ENCODE data around the gene TMEM63A.

TMEM63A gene

GRCh38 chr1:225865514-225865913, 16.7 kb downstream of the TMEM63A start:
- no peaks in the 10 kb centered on the region for H3K79me2 ChIP-seq (ENCODE audit: insufficient read depth, low read length)
- peaks cover 22% of the 10 kb centered on the region; the same call in 1 of the 2 replicates for H3K36me3 ChIP-seq (ENCODE audit: insufficient read depth, low read length)
- H3K9me2 ChIP-seq (ENCODE audit: low read depth, low read length): no peaks in the 10 kb centered on the region
- peaks cover 11% of the 10 kb centered on the region for H3K4me1 ChIP-seq (ENCODE audit: insufficient read depth, low read length, severe bottlenecking)
- no peaks in the 10 kb centered on the region for H3K9me3 ChIP-seq (ENCODE audit: low read length)
- no peak for TF ChIP-seq EZH2 (IDR thresholded peaks at IDR 0.05; ENCODE audit: borderline replicate concordance, low read length)
- TF ChIP-seq, protein P1, sequence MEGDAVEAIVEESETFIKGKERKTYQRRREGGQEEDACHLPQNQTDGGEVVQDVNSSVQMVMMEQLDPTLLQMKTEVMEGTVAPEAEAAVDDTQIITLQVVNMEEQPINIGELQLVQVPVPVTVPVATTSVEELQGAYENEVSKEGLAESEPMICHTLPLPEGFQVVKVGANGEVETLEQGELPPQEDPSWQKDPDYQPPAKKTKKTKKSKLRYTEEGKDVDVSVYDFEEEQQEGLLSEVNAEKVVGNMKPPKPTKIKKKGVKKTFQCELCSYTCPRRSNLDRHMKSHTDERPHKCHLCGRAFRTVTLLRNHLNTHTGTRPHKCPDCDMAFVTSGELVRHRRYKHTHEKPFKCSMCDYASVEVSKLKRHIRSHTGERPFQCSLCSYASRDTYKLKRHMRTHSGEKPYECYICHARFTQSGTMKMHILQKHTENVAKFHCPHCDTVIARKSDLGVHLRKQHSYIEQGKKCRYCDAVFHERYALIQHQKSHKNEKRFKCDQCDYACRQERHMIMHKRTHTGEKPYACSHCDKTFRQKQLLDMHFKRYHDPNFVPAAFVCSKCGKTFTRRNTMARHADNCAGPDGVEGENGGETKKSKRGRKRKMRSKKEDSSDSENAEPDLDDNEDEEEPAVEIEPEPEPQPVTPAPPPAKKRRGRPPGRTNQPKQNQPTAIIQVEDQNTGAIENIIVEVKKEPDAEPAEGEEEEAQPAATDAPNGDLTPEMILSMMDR (IDR thresholded peaks at IDR 0.05; ENCODE audit: low read length): no peak
- H3K27ac ChIP-seq (ENCODE audit: low read depth, low read length, poor library complexity, severe bottlenecking): no peak overlapping the region
- no peak overlapping the region for H3K4me3 ChIP-seq (ENCODE audit: low read depth, low read length, poor library complexity, severe bottlenecking)
- H2AFZ ChIP-seq (ENCODE audit: low read length): no peak overlapping the region
- no peaks in the 10 kb centered on the region for H4K20me1 ChIP-seq (ENCODE audit: insufficient read depth, low read length)
- no peaks in the 10 kb centered on the region for H3K27me3 ChIP-seq (ENCODE audit: insufficient read depth, low read length)
- H3K4me2 ChIP-seq (ENCODE audit: low read length): no peak overlapping the region
- H3K9ac ChIP-seq (ENCODE audit: low read length): no peak overlapping the region
- no peaks in the 10 kb centered on the region for H3F3A ChIP-seq (ENCODE audit: insufficient read depth, low read length)

GRCh38 chr1:225863167-225863566, 19.0 kb downstream of the TMEM63A start:
- H2AFZ ChIP-seq (ENCODE audit: low read length): no peak overlapping the region
- H3K79me2 ChIP-seq (ENCODE audit: insufficient read depth, low read length): no peaks in the 10 kb centered on the region
- no peaks in the 10 kb centered on the region for H4K20me1 ChIP-seq (ENCODE audit: insufficient read depth, low read length)
- peaks cover 21% of the 10 kb centered on the region; the same call in 1 of the 2 replicates for H3K36me3 ChIP-seq (ENCODE audit: insufficient read depth, low read length)
- no peaks in the 10 kb centered on the region for H3F3A ChIP-seq (ENCODE audit: insufficient read depth, low read length)
- H3K4me1 ChIP-seq (ENCODE audit: insufficient read depth, low read length, severe bottlenecking): peaks cover 11% of the 10 kb centered on the region
- TF ChIP-seq, protein P1 (IDR thresholded peaks at IDR 0.05; ENCODE audit: low read length): no peak
- TF ChIP-seq EZH2 (IDR thresholded peaks at IDR 0.05; ENCODE audit: borderline replicate concordance, low read length): no peak
- H3K27me3 ChIP-seq (ENCODE audit: insufficient read depth, low read length): no peaks in the 10 kb centered on the region
- no peak overlapping the region for H3K9ac ChIP-seq (ENCODE audit: low read length)
- H3K9me2 ChIP-seq (ENCODE audit: low read depth, low read length): no peaks in the 10 kb centered on the region
- H3K9me3 ChIP-seq (ENCODE audit: low read length): no peaks in the 10 kb centered on the region
- no peak overlapping the region for H3K27ac ChIP-seq (ENCODE audit: low read depth, low read length, poor library complexity, severe bottlenecking)
- H3K4me2 ChIP-seq (ENCODE audit: low read length): no peak overlapping the region
- H3K4me3 ChIP-seq (ENCODE audit: low read depth, low read length, poor library complexity, severe bottlenecking): no peak overlapping the region

- TF ChIP-seq, protein P1 (IDR thresholded peaks at IDR 0.05; ENCODE audit: low read length): no peak
- no peak for TF ChIP-seq EZH2 (IDR thresholded peaks at IDR 0.05; ENCODE audit: borderline replicate concordance, low read length)
- no peaks in the 10 kb centered on the region for H3K9me3 ChIP-seq (ENCODE audit: low read length)
- peaks cover 15% of the 10 kb centered on the region; the same call in 1 of the 2 replicates for H3K36me3 ChIP-seq (ENCODE audit: insufficient read depth, low read length)
- no peak overlapping the region for H3K4me2 ChIP-seq (ENCODE audit: low read length)
- no peaks in the 10 kb centered on the region for H3K27me3 ChIP-seq (ENCODE audit: insufficient read depth, low read length)
- H3K4me1 ChIP-seq (ENCODE audit: insufficient read depth, low read length, severe bottlenecking): peaks cover 11% of the 10 kb centered on the region
- H3K9me2 ChIP-seq (ENCODE audit: low read depth, low read length): no peaks in the 10 kb centered on the region
- H2AFZ ChIP-seq (ENCODE audit: low read length): no peak overlapping the region
- H4K20me1 ChIP-seq (ENCODE audit: insufficient read depth, low read length): no peaks in the 10 kb centered on the region
- no peak overlapping the region for H3K27ac ChIP-seq (ENCODE audit: low read depth, low read length, poor library complexity, severe bottlenecking)
- no peak overlapping the region for H3K9ac ChIP-seq (ENCODE audit: low read length)
- no peaks in the 10 kb centered on the region for H3F3A ChIP-seq (ENCODE audit: insufficient read depth, low read length)
- no peaks in the 10 kb centered on the region for H3K79me2 ChIP-seq (ENCODE audit: insufficient read depth, low read length)
- H3K4me3 ChIP-seq (ENCODE audit: low read depth, low read length, poor library complexity, severe bottlenecking): no peak overlapping the region
Observed at GRCh38 chr1:225862581-225862950, 19.6 kb downstream of the TMEM63A start.

Data from OCI-LY1 (cell line).